Measurements from ENCODE around the gene GALNT17.

GALNT17 gene

GRCh38 chr7:71404726-71405345 lies 272.9 kb downstream of the GALNT17 start:
- ATAC-seq, result no peak

GRCh38 chr7:71408271-71408670 lies 276.3 kb downstream of the GALNT17 start:
- no peak for ATAC-seq

DNA sequence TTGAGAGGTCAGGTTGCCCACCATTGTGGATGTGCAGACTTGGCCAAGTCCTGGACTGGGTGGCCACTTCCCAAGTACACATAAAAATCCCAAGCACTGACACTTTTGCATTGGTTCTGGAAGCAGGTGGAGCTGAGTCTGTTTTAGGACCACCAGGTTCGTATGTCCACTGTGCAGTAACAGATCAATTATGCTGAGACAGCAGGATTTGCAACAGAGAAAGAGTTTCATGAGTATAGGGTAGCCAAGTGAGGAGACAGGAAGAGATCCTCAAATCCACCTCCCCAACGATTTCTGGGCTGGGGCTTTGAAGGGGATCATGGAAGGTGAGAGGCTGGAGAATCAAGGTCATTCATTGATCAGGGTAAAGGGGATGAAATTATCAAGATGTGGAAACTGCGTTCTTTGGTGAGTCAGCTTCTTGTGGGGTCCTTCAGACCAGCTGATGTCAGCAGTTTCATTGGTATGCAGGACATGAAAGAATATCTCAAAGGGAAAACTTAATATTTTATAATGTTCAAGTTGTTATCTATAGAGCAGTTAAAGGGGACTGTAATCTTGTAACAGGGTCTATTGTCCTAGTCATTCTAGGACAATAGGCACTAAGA lies 277.7 kb downstream of the GALNT17 start:
- no peak for ATAC-seq

GRCh38 chr7:71411475-71411874 lies 279.5 kb downstream of the GALNT17 start:
- ATAC-seq, result no peak

GRCh38 chr7:71414490-71414889 lies 282.5 kb downstream of the GALNT17 start:
- no peak for ATAC-seq

DNA sequence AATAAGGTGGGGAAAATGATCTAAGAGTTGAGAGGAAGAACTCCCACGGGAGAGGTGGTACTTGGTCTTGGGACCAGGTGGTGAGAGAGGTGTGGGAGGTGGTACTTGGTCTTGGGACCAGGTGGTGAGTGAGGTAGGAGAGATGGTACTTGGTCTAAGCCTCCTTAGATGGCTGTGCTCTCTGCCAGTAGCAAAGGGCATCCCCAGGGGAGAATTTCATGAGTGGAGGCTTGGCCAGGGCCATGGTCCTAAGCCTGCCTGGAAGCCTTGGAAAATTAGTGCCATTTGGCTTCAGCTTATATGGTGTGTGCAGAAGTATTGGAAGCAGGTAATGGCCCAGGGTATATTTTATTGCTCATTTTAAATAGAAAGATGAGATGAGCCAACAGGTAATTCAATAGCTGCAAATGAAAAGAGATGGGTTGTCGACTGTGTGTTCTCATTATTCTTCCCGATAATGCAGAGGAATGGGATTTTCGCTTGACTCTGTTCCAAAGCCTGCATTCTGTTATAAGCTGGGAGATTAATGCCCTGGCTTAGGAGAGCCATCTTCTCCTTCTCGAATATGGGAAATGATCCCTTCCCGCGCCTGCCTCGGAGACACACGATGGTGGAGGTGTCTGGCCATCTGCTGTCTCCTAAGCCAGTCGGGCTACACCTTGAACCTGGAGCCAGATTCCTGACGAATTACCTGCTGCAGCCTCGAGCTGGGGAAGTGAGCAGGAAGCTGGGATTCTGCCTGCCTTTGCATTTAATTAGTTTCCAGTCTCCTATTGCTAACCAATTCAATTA lies 287.8 kb downstream of the GALNT17 start:
- ATAC-seq, result no peak

GRCh38 chr7:71422104-71422503 lies 290.2 kb downstream of the GALNT17 start:
- ATAC-seq, result no peak

DNA sequence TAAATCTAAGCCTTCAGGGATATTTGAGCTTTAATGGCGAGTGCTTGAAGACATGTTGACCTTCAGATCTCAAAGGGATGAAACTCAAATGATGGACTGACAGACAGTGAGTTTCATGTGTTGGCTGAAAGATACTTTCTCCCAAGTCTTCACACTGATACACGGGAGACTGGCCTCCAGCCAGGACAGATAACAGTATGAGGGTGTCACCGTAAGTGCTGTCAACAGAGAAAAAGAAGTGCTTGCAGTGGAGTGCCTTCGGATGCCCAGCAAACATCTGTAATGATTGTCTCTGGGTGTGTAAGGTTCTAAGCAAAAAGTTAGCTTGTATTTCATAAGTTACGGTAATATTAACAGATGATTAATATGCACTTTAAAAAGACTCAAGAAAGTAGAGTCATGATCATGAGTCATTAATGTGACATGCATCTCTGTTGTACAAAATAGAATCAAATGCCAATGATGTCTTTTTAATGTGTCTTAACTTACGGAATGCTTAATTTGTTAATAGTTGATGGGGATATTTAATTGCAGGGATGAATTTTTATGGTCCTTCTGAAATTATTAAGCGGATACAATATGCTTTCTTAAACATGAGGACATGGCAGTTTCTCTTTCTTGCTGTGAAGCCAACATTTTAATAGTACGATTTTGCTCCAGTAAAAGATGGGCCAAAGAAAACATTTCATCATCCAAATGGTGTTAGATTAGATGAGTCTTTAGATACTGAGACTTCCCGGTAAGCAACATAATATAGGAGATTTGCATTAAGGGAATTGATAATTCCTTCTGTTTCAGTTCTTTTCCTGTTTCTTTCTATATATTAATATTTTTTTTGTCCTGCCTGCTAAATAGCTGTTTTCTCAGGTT lies 292.5 kb downstream of the GALNT17 start:
- ATAC-seq, result no peak

- no peak for ATAC-seq
These were observed 297.1 kb downstream of the GALNT17 start for GRCh38 chr7:71429083-71429482.

DNA sequence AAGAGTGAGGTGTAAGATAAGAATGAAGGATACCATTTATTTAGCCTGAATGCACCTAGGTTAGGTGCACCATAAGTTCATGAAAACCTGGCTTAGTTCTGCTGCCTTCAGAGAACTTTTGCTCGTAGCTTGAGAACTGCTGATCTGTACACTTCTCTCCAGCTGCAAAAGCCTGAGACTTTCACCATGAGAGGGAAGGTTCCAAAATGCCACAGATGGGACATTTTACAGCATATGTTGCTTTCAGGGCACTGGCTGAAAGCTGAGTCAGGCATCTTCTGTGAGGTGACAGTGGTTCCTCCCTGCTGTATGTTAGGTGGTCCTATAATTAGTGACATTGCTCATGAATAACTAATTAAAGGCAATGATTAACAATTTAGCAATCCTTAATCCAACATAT lies 298.3 kb downstream of the GALNT17 start:
- no peak for ATAC-seq

DNA sequence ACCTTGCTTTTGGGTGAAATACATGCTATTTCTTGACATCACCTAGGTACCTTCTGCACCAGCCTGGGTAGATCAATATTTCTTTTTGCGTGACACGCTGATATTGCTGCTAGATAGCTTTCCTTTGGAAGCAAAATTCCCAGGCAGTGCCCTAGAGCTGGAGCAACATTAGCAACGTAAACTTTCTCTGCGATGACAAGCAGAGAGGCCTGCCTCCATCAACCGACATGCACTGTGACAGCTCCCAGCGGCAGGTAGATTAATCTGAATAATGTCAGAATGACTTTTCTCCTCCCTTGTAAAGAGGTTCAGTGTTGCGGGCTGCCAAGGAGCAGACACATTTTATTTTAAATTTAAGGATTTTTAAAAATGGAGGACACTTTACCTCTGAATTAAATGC lies 307.4 kb downstream of the GALNT17 start:
- ATAC-seq, result no peak

- no peak for ATAC-seq
These were observed 310.7 kb downstream of the GALNT17 start for GRCh38 chr7:71442492-71443190.

- ATAC-seq, result no peak
These were observed 311.2 kb downstream of the GALNT17 start for GRCh38 chr7:71443191-71443530.

- no peak for ATAC-seq
These were observed 312.2 kb downstream of the GALNT17 start for GRCh38 chr7:71444130-71444529.

DNA sequence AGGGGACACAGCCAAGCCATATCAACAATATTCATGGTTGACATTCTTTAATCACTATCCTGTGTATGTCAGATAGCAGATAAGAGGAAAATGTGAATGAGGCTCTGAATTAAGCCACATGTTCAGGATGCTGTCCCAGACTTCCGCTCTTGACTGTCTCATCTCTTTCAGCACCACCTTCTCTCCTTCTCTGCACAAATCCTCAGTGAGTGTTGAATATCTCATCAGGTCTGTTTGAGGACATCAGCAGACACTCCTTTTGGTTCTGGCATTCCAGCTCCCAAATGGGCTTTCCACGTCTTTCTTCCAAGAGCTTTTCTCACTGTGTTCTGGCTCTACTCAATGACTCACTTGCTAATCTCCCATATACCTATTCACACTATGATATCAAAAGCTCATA lies 321.7 kb downstream of the GALNT17 start:
- no peak for ATAC-seq

- ATAC-seq, result no peak
These were observed 323.0 kb downstream of the GALNT17 start for GRCh38 chr7:71454981-71455380.

GRCh38 chr7:71457021-71457420 lies 325.1 kb downstream of the GALNT17 start:
- ATAC-seq, result no peak

- no peak for ATAC-seq
These were observed 326.1 kb downstream of the GALNT17 start for GRCh38 chr7:71457846-71458590.

DNA sequence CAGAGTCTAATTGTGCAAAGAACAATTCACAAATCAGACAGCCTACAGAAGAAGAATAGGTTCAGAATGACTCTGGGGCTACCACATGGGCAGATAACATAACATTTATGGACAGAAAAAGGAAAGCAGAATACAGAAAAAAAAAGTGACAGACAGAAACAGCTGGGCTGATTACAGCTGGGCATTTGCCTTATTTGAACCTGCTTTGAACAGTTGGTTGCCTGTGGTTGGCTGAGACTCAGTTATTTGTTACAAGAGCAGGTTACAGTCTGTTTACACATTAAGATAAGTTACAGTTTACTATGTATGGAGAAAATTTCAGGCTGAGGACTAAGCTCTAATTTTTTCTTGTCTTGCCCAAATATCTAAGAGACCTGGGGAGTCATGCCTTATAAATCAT lies 327.2 kb downstream of the GALNT17 start:
- ATAC-seq, result no peak

- ATAC-seq, result no peak
These were observed 329.6 kb downstream of the GALNT17 start for GRCh38 chr7:71461572-71461971.

DNA sequence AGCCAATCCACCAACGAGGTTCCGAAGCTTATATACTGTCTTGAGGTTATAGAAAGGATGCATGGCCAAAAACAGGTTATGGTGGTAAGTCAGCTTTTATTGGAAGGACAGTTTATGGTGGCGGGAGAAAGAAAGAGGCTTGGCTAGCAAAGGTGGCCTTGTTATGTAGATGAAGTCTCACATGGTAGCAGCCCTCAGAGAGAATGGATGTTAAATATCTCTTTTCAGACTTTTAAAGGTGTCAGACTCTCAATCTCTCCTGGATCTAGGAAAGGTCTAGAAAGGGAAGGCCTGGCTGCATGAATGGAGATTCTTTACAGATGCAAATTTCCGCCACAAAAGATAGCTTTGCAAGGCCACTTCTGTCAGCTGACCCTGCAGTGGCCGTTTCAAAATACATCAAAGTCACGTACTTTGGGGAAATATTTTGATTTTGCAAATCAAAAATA lies 333.8 kb downstream of the GALNT17 start:
- no peak for ATAC-seq
